Measurements from ENCODE around the gene TSPAN3.

DNA sequence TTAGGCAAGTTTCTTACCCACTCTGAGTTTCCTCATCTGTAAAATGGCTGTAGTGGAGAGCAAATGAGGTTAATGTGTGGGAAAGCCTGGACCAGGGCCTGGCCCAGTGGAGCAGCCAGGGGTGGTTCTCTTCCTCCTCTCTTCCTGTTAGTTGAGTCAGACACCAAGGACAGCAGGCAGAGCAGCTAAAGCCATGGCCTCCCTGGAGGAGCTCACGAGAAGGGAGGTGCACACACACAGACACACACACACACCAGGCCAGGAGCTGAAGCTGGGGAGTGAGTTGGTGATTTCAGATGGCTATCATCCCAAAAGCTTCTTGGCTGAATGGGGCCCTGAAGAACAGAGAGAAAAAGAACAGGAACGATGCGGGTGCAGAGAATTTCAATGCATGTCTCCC is 33.2 kb upstream of the TSPAN3 start:
- TF ChIP-seq POLR2A (IDR thresholded peaks at IDR 0.05), result no peak
- TF ChIP-seq, protein P1, sequence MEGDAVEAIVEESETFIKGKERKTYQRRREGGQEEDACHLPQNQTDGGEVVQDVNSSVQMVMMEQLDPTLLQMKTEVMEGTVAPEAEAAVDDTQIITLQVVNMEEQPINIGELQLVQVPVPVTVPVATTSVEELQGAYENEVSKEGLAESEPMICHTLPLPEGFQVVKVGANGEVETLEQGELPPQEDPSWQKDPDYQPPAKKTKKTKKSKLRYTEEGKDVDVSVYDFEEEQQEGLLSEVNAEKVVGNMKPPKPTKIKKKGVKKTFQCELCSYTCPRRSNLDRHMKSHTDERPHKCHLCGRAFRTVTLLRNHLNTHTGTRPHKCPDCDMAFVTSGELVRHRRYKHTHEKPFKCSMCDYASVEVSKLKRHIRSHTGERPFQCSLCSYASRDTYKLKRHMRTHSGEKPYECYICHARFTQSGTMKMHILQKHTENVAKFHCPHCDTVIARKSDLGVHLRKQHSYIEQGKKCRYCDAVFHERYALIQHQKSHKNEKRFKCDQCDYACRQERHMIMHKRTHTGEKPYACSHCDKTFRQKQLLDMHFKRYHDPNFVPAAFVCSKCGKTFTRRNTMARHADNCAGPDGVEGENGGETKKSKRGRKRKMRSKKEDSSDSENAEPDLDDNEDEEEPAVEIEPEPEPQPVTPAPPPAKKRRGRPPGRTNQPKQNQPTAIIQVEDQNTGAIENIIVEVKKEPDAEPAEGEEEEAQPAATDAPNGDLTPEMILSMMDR (IDR thresholded peaks at IDR 0.05), result no peak
- no peak for TF ChIP-seq POLR2AphosphoS5 (IDR thresholded peaks at IDR 0.05; ENCODE audit: insufficient read depth in 1 of 2, low read depth in 1 of 2)

Measured in vagina (tissue), 2 donors.